GM18517 (cell line): ENCODE data around the gene RABL2A.
"Not testable (repeated sequence)": the region's sequence is repeated elsewhere in the genome, so short reads cannot be mapped to it uniquely, and the experiment has no call there.

Experiments used
- ATAC-seq: cut with Tn5 transposase; IDR thresholded peaks from one replicate; pipeline ENCODE4 v1.9.1; 2021; ENCODE audit warnings: mild to moderate bottlenecking, moderate library complexity; ENCODE audit not compliant: unreplicated experiment

RABL2A gene

GRCh38 chr2:113677330-113677729 is 50.3 kb downstream of the RABL2A start:
- ATAC-seq = no peak

DNA sequence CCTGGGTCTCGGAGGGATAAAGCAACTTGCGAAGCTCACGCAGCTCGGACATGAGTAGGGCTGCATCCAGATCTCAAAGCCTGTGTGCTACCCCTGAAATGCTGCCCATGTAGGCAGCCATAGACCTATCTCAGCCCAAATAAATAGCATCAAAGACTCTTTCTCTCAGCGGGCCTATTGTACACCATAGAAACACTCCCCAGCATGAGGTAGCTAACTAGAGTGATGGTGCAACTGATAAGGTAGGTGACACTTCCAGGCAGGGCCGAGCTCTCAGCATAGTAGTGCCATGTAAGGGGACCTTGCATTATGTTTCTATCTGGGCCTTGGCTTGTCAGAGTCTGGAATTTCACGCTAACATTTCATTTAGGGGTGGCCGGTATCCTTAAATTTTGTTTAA is 52.4 kb downstream of the RABL2A start:
- no peak for ATAC-seq

GRCh38 chr2:113685471-113685870 is 58.4 kb downstream of the RABL2A start:
- no peak for ATAC-seq

DNA sequence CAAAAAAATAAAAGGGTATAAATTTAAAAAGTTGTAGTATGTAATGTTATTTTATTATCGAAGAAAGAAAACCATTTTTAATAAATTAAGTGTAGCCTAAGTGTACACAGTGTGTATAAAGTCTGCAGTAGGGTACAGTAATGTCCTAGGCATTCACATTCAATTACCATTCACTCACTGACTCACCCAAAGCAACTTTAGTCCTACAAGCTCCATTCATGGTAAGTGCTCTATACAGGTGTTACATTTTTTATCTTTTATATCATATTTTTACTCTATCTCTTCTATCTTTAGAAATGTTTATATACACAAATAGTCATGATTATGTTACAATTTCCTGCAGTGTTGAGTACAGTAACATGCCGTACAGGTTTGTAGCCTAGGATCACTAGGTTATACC is 59.5 kb downstream of the RABL2A start:
- no peak for ATAC-seq

DNA sequence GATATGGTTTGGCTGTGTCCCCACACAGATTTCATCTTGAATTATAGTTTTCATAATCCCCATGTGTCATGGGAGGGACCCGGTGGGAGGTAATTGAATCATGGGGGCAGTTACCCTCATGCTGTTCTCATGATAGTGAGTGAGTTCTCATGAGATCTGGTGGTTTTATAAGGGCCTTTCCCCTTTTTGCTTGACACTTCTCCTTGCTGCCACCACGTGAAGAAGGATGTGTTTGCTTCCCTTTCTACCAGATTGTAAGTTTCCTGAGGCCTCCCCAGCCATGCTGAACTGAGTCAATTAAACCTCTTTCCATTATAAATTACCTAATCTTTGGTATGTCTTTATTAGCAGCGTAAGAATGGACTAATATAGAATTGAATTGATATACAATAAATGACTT is 63.8 kb downstream of the RABL2A start:
- not testable (repeated sequence) for ATAC-seq
